NCI-H2196 (cell line): ENCODE measurements around the gene UFM1.
A peak's percentile ranks its signal among the peaks of the same experiment; 100 is the strongest.
"Not testable (repeated sequence)": the region's sequence is repeated elsewhere in the genome, so short reads cannot be mapped to it uniquely, and the experiment has no call there.

Experiments used
- DNase-seq: peaks from one replicate; lab custom pipeline; 2025; ENCODE audit not compliant: unreplicated experiment; lab: John Stamatoyannopoulos, UW

UFM1 gene

DNA sequence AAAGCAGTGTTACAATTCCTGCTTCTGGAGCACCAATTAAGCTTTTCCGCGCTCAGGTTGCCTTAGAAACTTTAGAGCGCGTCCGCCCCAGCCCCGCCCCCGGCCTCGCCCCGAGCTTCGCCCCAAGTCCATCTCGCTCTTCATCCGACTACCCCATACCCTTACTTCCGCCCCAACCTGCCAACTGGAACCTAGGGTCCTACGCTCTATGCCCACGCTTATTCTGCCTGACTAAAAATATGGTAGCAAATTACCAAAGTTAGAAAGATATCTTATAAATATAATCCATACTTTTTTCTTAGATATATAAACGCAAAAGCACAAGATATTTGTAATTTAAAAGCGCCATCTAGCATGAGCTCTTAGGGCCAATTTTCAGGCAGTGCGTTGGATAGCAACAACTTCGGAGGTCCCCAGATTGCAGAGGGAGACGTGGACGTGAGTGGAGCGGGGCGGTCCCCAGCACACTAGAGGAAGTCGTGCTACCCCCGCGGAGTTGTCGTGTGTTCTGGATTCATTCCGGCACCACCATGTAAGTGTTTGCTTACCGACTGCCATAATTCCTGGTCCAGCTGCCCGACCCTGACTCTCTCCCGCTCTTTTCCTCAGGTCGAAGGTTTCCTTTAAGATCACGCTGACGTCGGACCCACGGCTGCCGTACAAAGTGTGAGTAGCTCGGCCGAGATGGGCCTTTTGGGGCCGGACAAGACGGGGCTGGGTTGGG lies at the start of gene UFM1:
UFM1 (plus strand) TSS at position 462 of the 724 bp plus-strand sequence; CDS start at position 531, 69 bp downstream.
- peak; percentile 81 for DNase-seq

DNA sequence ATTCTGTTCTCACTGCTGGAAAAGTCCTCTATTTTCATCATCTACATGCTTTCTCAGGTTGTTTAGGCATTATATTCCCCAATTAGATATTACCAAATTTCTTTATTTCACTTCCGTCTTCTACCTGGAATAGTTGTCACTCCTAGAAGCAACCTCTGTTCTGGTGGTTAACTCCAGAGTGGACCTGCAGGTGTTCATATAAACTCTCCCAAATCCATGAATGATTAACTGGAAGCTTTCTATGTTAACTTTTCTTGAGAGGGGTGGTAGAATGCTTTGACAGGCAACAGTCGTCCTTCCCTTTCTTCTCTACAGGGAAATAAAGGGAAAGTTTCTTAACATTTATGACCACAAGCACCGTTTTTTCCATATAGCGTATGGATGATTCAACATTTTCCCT lies 48.4 kb upstream of the UFM1 start:
- DNase-seq: no peak

DNA sequence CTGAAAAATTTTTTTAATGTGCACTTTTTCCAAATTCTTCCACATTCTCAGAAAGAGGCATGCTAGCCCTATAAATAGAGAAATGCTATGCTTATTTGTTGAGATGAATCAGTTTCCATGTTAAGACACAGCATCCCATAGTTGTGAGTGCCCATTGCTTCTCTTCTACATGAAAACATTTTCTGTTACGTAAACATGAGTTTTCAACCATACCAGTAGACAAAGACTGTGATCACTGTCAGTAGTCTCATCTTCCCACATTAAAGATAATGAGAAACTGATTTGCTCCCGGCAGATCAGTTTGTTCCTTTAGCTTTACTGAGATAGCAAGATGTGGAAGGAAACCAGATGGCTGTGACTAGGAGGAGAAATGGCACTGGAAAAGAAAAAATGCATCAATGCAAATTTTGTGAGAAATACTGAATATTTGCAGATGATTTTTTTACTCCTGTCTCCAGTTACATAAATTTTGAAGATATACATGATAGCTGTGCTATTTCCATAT lies 45.8 kb upstream of the UFM1 start:
- DNase-seq: no peak

DNA sequence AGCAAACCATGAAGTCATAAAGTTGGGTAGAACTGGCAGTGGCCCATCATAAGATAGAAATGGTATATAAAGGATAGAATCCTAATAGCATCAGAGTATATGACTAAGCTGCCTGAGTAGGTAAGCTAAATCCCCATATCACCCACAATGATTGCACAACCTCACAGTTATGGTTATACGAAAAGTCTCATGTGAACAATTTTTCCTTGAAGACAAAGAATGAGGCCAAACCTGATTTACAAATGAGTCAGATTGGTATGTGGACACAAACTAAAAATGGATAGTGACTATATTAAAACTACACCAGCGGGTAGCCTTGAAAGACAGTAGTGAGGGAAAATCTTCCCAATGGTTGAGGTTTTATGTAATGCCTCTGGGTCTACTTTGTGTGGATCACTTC lies 40.9 kb upstream of the UFM1 start:
- no peak for DNase-seq

GRCh38 chr13:38309397-38309796 lies 40.3 kb upstream of the UFM1 start:
- no peak for DNase-seq

- not testable (repeated sequence) for DNase-seq
These were observed 38.5 kb upstream of the UFM1 start for GRCh38 chr13:38311175-38311574.

- no peak for DNase-seq
These were observed 33.5 kb upstream of the UFM1 start for GRCh38 chr13:38316129-38316528.

GRCh38 chr13:38321654-38322053 lies 28.0 kb upstream of the UFM1 start:
- no peak for DNase-seq

- no peak for DNase-seq
These were observed 24.2 kb upstream of the UFM1 start for GRCh38 chr13:38325426-38325825.

- no peak for DNase-seq
These were observed 21.0 kb upstream of the UFM1 start for GRCh38 chr13:38328699-38329098.

- DNase-seq: no peak
These were observed 14.8 kb upstream of the UFM1 start for GRCh38 chr13:38334845-38335244.

DNA sequence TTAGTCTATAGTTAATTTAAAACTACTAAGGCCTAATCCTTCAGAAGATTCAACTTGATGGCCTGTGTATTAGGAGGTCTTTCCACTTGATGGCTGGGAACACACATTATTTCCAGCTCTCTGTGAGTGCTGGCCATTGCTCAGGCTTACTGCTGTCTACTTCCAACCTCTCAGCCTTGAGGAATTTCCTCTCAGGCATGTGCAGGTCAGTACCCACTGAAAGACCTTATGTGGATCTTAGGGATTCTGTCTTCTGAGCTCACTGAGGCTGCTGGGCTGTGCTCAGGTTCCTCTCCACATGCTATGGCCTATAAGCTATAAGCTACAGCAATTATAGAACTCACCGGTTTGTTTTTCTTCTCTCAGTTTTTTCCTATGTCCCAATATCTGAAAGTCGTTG lies 11.6 kb upstream of the UFM1 start:
- no peak for DNase-seq

GRCh38 chr13:38340624-38341023 lies 9.0 kb upstream of the UFM1 start:
- no peak for DNase-seq

GRCh38 chr13:38341149-38341692 lies 8.4 kb upstream of the UFM1 start:
- no peak for DNase-seq

DNA sequence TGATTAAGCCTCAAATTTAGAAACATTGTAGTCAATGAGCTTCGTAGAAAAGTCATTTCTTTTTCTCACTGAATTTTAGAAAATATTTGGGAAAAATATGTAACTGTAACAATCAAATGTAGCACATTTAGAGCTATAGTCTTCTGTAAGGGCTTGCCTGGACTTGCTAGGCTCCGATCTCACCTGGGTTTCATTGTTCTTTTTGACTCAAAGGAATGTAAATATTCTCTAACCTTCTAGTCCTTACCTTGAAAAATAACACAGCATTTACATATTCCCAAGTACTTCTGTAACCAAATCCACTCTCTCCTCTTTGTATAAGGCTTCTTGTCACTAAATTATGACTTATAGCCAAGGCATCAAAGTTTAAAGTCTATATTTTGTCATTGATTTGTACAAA lies 2.9 kb upstream of the UFM1 start:
- no peak for DNase-seq

- DNase-seq: no peak
These were observed 726 bp upstream of the UFM1 start for GRCh38 chr13:38348861-38349389.

DNA sequence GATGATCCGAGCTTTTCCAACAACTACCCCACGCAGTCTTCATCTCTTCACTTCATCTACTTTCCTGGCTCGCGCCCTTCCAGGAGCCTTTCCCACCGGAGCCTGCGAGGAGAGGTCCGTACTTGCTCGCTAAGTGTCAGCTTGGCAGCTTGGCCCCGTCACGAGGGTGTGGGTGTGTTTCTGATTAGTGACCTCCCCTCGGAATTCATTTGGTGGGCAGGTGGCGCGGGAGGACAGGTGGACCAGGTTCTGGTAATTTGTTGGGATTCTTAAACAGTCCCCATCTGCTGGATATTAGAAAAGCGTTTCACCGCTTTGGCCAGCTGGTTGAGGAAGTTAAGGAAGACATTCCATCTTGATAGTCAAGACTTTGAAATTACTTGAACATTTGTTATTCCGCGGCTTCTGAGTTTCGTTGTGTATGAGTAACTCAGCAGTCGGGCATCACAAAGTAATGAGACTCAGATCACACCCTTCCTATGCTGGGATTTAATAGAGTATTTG lies 515 bp downstream of the UFM1 start:
- peak; percentile 7 for DNase-seq

DNA sequence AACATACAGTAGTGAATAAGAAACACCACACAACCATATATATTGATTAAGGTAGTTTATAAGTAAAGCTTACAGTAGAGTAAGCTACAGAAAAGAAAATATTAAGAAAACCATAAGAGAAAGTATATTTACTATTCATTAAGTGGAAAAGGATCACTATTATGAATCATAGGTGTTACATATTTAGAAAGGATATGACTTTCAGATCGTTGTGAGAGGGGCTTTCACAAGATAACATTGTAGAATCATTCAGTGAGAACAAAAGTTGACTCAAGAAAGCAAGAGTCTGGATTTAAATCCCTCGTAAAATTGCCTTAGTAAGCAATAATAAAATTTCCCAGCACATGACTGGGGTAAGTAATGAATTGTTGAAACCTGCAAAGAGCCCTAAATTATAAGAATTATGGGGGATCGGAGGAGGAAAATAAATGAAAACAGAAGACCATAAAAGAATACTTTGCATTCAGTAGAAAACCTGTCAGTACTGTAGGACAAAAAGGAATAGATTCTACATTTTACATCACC lies 6.0 kb downstream of the UFM1 start:
- no peak for DNase-seq

GRCh38 chr13:38358684-38359083 lies 9.0 kb downstream of the UFM1 start:
- no peak for DNase-seq

GRCh38 chr13:38361542-38362262 lies 12.1 kb downstream of the UFM1 start:
- no peak for DNase-seq

- no peak for DNase-seq
These were observed 13.6 kb downstream of the UFM1 start for GRCh38 chr13:38363219-38363618.
